Melanocyte of skin (primary cell): ENCODE data around the gene ZNF766. TPM values are rescaled to one million over a fixed set of nuclear protein-coding genes. Genes with fewer than 3 reads are reported as not detected.

Experiments used
- small RNA-seq, 2 donors: library from RNA; depleted of rRNA; stranded (forward); fragments of <200 nt; gene quantifications; one replicate each; pipeline ENCODE3, GENCODE V24; 2012
- total RNA-seq, 2 donors: library from RNA; depleted of rRNA; stranded (reverse); fragments of >200 nt; gene quantifications; 2 replicates each; pipeline ENCODE4 v1.2.3, GENCODE V29; 2012

The ZNF766 gene
- 1 to 10 TPM; 7.2 to 8.0 TPM for total RNA-seq

DNA sequence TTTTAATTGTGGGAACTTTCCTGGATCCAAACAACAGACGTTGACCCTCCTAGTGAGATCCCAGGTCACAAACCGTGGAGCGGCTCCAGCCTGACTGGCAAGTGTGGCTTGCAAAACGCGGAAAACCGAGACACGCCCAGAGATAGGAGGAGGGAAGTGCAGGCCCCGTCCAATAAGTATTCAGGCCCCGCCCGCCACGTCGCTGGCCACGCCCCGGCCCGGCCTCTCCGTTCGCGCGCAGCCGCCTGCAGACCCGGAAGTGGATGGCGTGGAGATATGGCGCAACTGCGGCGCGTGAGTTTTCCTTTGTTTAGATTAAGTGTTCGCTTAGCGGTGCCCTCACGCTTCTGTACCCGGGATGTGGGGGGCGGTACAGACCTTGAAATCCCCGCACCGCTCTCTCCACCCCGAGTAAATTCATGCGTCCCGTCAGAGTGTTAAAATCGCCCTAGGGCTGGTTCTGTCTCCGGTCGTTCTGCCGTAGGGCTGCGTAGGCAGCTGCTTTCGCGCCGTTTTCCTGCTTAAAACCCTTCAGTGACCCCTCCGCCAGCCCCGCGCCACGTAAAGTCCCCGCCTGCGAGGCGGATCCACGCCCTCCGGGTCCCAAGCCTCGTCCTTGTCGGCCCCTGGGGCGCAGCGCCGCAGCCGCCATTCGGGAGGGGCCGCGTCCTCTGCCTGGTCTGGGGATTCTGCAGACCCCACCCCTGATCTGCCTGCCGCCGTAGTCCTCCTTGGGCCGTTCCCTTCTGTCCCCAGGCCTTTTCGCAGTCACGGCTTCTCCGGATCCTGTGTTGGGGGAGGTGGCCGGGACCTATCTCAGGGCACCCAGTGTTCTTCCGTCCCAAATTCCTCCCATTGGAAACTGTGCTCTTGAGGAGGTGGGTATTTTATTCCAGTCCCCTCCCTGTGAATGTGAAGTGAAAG, at the start of gene ZNF766:
TSS of gene ZNF766 (plus strand) at position 250 of the 924 bp plus-strand sequence. CDS start at position 277, 27 bp downstream.

DNA sequence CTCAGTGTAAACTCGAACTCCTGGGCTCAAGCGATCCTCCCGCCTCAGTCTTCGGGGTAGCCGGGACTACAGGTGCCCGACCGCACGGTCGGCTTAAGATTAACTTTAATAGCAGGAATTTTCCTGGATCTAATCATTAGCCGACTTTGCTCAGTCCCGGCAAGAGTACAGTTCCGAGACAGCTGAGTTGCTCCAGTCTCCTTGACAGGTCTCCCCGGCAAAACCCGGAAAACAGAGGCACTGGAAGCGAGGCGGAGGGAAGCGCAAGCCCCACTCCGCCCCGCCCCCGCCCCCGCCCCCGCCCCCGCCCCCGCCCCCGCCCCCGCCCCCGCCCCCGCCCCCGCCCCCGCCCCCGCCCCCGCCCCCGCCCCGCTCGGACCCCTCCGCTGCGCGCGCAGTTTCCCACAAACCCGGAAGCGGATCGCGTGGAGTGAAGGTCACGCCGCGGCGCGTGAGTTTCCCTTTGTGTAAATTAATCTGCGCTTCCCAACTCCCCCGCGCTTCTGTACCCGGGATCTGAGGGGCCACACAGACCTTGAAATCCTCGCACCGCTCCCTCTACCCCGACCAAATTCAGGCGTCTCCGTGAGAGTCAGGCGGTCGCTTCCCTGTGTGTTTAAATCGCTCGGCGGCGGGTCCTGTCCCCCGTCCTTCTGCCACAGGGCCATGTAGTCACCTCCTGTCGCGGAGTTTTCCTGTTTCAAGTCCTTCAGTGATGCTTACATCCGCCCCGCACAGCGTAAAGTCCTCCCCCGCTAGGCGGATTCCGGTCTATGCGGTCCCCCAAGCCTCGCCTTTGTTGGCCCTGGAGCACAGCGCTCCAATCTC, 27.6 kb downstream of the ZNF766 start, which contains the start of gene ZNF480:
TSS of gene ZNF480 (plus strand) at position 397 of the 828 bp plus-strand sequence. CDS start 3,244 bp downstream, outside the sequence.

DNA sequence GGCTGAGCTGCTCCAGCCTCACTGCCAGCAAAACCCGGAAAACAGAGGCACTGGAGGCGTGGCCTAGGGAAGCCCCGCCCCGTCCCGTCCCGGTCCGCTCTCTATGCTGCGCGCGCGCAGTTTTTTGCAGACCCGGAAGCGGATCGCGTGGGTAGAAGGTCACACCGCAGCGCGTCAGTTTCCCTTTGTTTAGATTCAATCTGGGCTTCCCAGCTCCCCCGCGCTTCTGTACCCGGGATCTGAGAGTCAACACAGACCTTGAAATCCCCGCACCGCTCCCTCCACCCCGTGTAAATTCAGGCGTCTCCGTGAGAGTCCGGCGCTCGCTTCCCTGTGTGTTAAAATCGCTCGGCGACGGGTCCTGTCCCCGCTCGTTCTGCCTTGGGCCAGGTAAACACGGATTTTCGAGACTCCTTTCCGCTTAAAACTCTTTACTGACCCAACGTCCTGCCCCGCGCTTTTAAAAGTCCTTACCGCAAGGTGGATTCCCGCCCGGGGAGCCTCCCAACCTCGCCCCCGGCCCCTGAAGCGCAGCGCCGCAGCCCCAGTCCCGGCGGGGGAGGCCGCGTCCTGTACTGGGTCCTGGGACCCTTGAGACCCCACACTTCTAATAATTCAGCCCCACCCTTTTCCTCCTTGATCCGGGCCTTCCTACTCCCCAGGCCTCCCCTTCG, 66.9 kb downstream of the ZNF766 start, which contains the start of gene ZNF610:
TSS of gene ZNF610 (plus strand) at position 127 of the 674 bp plus-strand sequence. CDS start 12,930 bp downstream, outside the sequence.

Small RNAs within 50 kb of the gene (small RNA-seq; reads per million reads assigned to genes)
- gene MIR643 (4.0 to 7.5 reads per million in 2 donors), gene MIR6801 (0 reads per million in 2 donors), gene RF00019 (0 reads per million in 2 donors)

Other genes with a start within 250 kb of the ZNF766 start
- 1 to 10 TPM; 7.2 to 8.7 TPM for gene ZNF614, start 241.2 kb upstream of the ZNF766 start, total RNA-seq
- 1 to 10 TPM; 4.0 to 6.5 TPM for gene ZNF432, start 220.7 kb upstream of the ZNF766 start, total RNA-seq
- 10 to 100 TPM; 12.3 to 12.7 TPM for gene ZNF841, start 173.8 kb upstream of the ZNF766 start, total RNA-seq
- 1 to 10 TPM; 7.9 to 9.0 TPM for gene ZNF616, start 129.6 kb upstream of the ZNF766 start, total RNA-seq
- 1 to 10 TPM; 3.3 to 3.8 TPM for gene ZNF836, start 98.0 kb upstream of the ZNF766 start, total RNA-seq
- 100 to 1,000 TPM; 128 to 137 TPM for gene PPP2R1A, start 79.5 kb upstream of the ZNF766 start, total RNA-seq
- 1 to 10 TPM; 6.3 to 9.6 TPM for gene ZNF480, start 27.6 kb downstream of the ZNF766 start, total RNA-seq
- 1 to 10 TPM; 2.0 to 3.8 TPM for gene ZNF610, start 66.7 kb downstream of the ZNF766 start, total RNA-seq
- 10 to 100 TPM; 14.8 to 18.6 TPM for gene ZNF880, start 100.3 kb downstream of the ZNF766 start, total RNA-seq
- 10 to 100 TPM in 1 of 2 donors, 1 to 10 TPM in 1; 10.0 to 18.6 TPM for gene ZNF528, start 128.3 kb downstream of the ZNF766 start, total RNA-seq
- gene ZNF534, start 159.6 kb downstream of the ZNF766 start, total RNA-seq: under 1 TPM in 1 of 2 donors, not detected in 1; under 0.01 TPM
- under 1 TPM; 0.69 to 1.00 TPM for gene ZNF578, start 184.0 kb downstream of the ZNF766 start, total RNA-seq